ENCODE measurements around the gene ARL11. TPM values are rescaled to one million over a fixed set of nuclear protein-coding genes. Genes with fewer than 3 reads are reported as not detected.

Gene ARL11
- polyA plus RNA-seq, 1 donor from 2014 or later: not detected

DNA sequence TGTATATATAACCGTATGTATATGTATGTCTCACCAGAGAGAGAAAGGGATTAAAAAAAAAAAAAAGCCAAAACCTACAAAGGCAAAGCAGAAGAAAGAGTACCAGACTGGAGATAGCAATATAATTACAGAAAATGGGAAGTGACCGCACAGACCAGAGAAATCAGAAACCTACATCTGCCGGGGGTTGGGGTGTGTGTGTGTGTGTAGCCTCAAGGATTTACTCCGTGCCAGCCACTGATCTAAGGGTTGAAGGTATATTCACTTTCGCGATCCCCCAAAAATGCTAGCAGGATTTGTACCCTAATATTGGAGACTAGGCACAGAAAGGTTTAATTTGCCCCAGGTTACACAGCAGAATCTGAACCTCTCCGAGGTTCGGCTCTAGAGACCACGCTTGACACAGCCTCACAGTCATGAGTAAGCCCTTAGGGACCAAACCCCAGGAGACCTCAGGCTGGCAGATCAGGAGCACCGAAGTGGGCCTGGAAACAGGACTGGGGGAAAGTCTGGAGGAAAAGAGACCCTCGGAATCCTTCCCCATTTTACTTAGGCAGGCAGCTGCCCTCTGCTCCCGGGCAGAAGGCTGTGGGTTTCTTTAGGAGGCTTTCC lies 14.8 kb downstream of the ARL11 start:
- Histone ChIP-seq H3K9me3 (ENCODE audit: low read length) (no peaks in the 10 kb centered on the region), H3F3A (ENCODE audit: insufficient read depth, low read length, poor library complexity, severe bottlenecking) (no peaks in the 10 kb centered on the region), H3K27ac (ENCODE audit: low read length) (no peak overlapping the region), H3K79me2 (replicated peaks; ENCODE audit: insufficient read depth, low read length) (no peaks in the 10 kb centered on the region), H3K9ac (ENCODE audit: low read length) (no peak overlapping the region), H4K20me1 (ENCODE audit: insufficient read depth) (no peaks in the 10 kb centered on the region), H3K36me3 (ENCODE audit: insufficient read depth, low read length) (no peaks in the 10 kb centered on the region), H2AFZ (ENCODE audit: low read depth, low read length) (no peak overlapping the region), H3K9me2 (ENCODE audit: insufficient read depth, low read length) (no peaks in the 10 kb centered on the region), H3K4me2 (ENCODE audit: low read length) (no peak overlapping the region), H3K4me3 (ENCODE audit: low read length) (no peak overlapping the region), H3K27me3 (ENCODE audit: insufficient read depth, low read depth, low read length) (no peaks in the 10 kb centered on the region)
- TF ChIP-seq SMC3 (conservative IDR thresholded peaks at IDR 0.05; ENCODE audit: poor library complexity) (no peak), EZH2 (IDR thresholded peaks at IDR 0.05; ENCODE audit: borderline replicate concordance, insufficient read depth, low read length, poor library complexity, severe bottlenecking) (no peak), MXI1 (conservative IDR thresholded peaks at IDR 0.05; ENCODE audit: poor library complexity, severe bottlenecking) (no peak), POLR2AphosphoS5 (IDR thresholded peaks at IDR 0.05) (no peak)

DNA sequence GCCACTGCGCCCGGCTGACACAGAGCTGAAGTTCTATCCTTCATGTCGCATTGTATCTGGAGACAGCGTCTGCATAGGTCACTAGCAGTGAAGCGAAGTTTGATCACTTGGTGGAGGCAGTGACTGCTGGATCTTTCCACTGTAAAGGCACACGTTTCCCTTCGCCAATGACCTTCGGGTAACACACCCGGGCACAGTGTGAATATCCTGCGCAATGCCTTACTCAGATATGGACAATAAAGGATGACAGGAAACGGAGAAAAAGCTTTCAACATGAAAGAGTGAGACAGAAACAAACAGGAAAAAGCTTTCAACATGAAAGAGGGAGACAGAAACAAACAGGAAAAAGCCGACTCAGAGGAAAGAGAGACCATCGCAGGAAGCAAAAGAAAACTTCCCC lies 17.1 kb downstream of the ARL11 start:
- H3K4me3 ChIP-seq (ENCODE audit: low read length): no peak overlapping the region
- TF ChIP-seq EP300 (conservative IDR thresholded peaks at IDR 0.05; ENCODE audit: poor library complexity, severe bottlenecking) (no peak), SMC3 (conservative IDR thresholded peaks at IDR 0.05; ENCODE audit: poor library complexity) (no peak), POLR2AphosphoS5 (IDR thresholded peaks at IDR 0.05) (no peak), TAF1 (IDR thresholded peaks at IDR 0.05; ENCODE audit: low read depth) (no peak), RAD21 (conservative IDR thresholded peaks at IDR 0.05) (no peak), MXI1 (conservative IDR thresholded peaks at IDR 0.05; ENCODE audit: poor library complexity, severe bottlenecking) (no peak), EZH2 (IDR thresholded peaks at IDR 0.05; ENCODE audit: borderline replicate concordance, insufficient read depth, low read length, poor library complexity, severe bottlenecking) (no peak)
- TF ChIP-seq, protein P1, sequence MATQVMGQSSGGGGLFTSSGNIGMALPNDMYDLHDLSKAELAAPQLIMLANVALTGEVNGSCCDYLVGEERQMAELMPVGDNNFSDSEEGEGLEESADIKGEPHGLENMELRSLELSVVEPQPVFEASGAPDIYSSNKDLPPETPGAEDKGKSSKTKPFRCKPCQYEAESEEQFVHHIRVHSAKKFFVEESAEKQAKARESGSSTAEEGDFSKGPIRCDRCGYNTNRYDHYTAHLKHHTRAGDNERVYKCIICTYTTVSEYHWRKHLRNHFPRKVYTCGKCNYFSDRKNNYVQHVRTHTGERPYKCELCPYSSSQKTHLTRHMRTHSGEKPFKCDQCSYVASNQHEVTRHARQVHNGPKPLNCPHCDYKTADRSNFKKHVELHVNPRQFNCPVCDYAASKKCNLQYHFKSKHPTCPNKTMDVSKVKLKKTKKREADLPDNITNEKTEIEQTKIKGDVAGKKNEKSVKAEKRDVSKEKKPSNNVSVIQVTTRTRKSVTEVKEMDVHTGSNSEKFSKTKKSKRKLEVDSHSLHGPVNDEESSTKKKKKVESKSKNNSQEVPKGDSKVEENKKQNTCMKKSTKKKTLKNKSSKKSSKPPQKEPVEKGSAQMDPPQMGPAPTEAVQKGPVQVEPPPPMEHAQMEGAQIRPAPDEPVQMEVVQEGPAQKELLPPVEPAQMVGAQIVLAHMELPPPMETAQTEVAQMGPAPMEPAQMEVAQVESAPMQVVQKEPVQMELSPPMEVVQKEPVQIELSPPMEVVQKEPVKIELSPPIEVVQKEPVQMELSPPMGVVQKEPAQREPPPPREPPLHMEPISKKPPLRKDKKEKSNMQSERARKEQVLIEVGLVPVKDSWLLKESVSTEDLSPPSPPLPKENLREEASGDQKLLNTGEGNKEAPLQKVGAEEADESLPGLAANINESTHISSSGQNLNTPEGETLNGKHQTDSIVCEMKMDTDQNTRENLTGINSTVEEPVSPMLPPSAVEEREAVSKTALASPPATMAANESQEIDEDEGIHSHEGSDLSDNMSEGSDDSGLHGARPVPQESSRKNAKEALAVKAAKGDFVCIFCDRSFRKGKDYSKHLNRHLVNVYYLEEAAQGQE (IDR thresholded peaks at IDR 0.05; ENCODE audit: borderline replicate concordance): no peak
- TF ChIP-seq, protein P2, sequence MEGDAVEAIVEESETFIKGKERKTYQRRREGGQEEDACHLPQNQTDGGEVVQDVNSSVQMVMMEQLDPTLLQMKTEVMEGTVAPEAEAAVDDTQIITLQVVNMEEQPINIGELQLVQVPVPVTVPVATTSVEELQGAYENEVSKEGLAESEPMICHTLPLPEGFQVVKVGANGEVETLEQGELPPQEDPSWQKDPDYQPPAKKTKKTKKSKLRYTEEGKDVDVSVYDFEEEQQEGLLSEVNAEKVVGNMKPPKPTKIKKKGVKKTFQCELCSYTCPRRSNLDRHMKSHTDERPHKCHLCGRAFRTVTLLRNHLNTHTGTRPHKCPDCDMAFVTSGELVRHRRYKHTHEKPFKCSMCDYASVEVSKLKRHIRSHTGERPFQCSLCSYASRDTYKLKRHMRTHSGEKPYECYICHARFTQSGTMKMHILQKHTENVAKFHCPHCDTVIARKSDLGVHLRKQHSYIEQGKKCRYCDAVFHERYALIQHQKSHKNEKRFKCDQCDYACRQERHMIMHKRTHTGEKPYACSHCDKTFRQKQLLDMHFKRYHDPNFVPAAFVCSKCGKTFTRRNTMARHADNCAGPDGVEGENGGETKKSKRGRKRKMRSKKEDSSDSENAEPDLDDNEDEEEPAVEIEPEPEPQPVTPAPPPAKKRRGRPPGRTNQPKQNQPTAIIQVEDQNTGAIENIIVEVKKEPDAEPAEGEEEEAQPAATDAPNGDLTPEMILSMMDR (IDR thresholded peaks at IDR 0.05; ENCODE audit: poor library complexity, severe bottlenecking): no peak
- no peaks in the 10 kb centered on the region for H4K20me1 ChIP-seq (ENCODE audit: insufficient read depth)
- no peaks in the 10 kb centered on the region for H3K79me2 ChIP-seq (replicated peaks; ENCODE audit: insufficient read depth, low read length)
- H3K9ac ChIP-seq (ENCODE audit: low read length): no peak overlapping the region
- no peak overlapping the region for H3K27ac ChIP-seq (ENCODE audit: low read length)
- no peak overlapping the region for H2AFZ ChIP-seq (ENCODE audit: low read depth, low read length)
- H3F3A ChIP-seq (ENCODE audit: insufficient read depth, low read length, poor library complexity, severe bottlenecking): no peaks in the 10 kb centered on the region
- H3K36me3 ChIP-seq (ENCODE audit: insufficient read depth, low read length): no peaks in the 10 kb centered on the region
- no peaks in the 10 kb centered on the region for H3K9me3 ChIP-seq (ENCODE audit: low read length)
- H3K9me2 ChIP-seq (ENCODE audit: insufficient read depth, low read length): no peaks in the 10 kb centered on the region
- no peaks in the 10 kb centered on the region for H3K27me3 ChIP-seq (ENCODE audit: insufficient read depth, low read depth, low read length)
- H3K4me2 ChIP-seq (ENCODE audit: low read length): no peak overlapping the region

Measured in neural cell (in vitro differentiated cells).